Thymus (tissue), 11 donors: ENCODE results near the gene GCNT2. TPM values are rescaled to one million over a fixed set of nuclear protein-coding genes. Genes with fewer than 3 reads are reported as not detected.

Experiments
- DNase-seq, 9 donors: peaks; one replicate each; pipeline ENCODE4 v3.0.0-alpha.2; 2013; ENCODE audit warnings: low spot score in 9 of 9, low read depth in 6 of 9, missing footprints in 1 of 9
- H3K27ac ChIP-seq, 2 donors: one replicate each; pipeline ENCODE4 v1.5.1; 2013; ENCODE audit warnings: control low read depth in 1 of 2, low read depth in 1 of 2, low read length in 1 of 2, mild to moderate bottlenecking in 1 of 2, moderate library complexity in 1 of 2
- H3K27me3 ChIP-seq, 2 donors: one replicate each; pipeline ENCODE4 v1.5.1; 2013; ENCODE audit warnings: low read length in 1 of 2; ENCODE audit not compliant: control insufficient read depth in 2 of 2, insufficient read depth in 1 of 2
- H3K36me3 ChIP-seq, 2 donors: one replicate each; pipeline ENCODE4 v1.5.1; 2013; ENCODE audit warnings: low read length in 1 of 2, mild to moderate bottlenecking in 1 of 2, moderate library complexity in 1 of 2; ENCODE audit not compliant: control insufficient read depth in 2 of 2, insufficient read depth in 2 of 2
- H3K4me1 ChIP-seq, 2 donors: one replicate each; pipeline ENCODE4 v1.5.1; 2013; ENCODE audit warnings: low read length in 2 of 2; ENCODE audit not compliant: control insufficient read depth in 2 of 2, insufficient read depth in 2 of 2
- H3K4me3 ChIP-seq, 2 donors: one replicate each; pipeline ENCODE4 v1.5.1; 2013; ENCODE audit warnings: low read length in 2 of 2, control low read depth in 1 of 2, mild to moderate bottlenecking in 1 of 2
- H3K9me3 ChIP-seq, 2 donors: one replicate each; pipeline ENCODE4 v1.5.1; 2013; ENCODE audit warnings: low read length in 1 of 2, mild to moderate bottlenecking in 1 of 2; ENCODE audit not compliant: control insufficient read depth in 2 of 2, insufficient read depth in 1 of 2
- WGBS: extraction: QIAGEN DNeasy Blood & Tissue Kit; methylation state at CpG from one replicate; pipeline ENCODE4 v1.1.7; 2013; 5-methylcytosine and 5-hydroxymethylcytosine counted together
- polyA plus RNA-seq: library from polyadenylated mRNA; stranded (reverse); fragments of 200-250 nt; gene quantifications from one replicate; pipeline ENCODE4 v1.2.3, GENCODE V29; 2013
- total RNA-seq: library from RNA; stranded (reverse); fragments of 120-200 nt; gene quantifications from one replicate; pipeline ENCODE4 v1.2.4, GENCODE V29; 2013
- donor health status: healthy.

Gene GCNT2
- total and polyA plus RNA-seq, 2 donors, result 1.6 to 1.8 TPM

DNA sequence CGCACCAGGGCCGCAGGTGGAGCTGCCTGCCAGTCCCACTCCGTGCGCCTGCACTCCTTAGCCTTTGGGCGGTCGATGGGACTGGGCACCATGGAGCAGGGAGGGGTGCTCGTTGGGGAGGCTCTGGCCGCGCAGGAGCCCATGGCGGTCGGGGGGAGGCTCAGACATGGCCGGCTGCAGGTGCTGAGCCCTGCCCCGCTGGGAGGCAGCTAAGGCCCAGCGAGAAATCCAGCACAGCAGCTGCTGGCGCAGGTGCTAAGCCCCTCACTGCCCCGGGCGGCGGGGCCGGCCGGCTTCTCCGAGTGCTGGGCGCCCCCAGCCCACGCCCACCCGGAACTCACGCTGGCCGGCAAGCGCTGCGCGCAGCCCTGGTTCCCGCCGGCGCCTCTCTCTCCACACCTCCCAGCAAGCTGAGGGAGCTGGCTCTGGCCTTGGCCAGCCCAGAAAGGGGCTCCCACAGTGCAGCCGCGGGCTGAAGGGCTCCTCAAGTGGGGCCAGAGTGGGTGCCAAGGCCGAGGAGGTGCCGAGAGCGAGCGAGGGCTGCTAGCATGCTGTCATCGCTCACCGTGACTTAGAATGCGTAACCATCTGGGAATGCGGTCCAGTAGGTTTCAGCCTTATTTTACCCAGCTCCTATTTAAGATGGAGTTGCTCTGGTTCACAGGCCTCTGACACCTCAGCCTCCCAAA is 96.0 kb downstream of the GCNT2 start:
- H3K9me3 ChIP-seq, result peaks cover 1 to 3% of the 10 kb centered on the region in 2 donors
- no peaks in the 10 kb centered on the region for H3K27me3 ChIP-seq
- H3K36me3 ChIP-seq, result no peaks in the 10 kb centered on the region
- no peaks in the 10 kb centered on the region for H3K4me1 ChIP-seq
- no peak for DNase-seq
- WGBS, result 98% methylated on average over 42 of the region's 42 CpGs
- no peak overlapping the region for H3K4me3 ChIP-seq
- no peak overlapping the region for H3K27ac ChIP-seq

DNA sequence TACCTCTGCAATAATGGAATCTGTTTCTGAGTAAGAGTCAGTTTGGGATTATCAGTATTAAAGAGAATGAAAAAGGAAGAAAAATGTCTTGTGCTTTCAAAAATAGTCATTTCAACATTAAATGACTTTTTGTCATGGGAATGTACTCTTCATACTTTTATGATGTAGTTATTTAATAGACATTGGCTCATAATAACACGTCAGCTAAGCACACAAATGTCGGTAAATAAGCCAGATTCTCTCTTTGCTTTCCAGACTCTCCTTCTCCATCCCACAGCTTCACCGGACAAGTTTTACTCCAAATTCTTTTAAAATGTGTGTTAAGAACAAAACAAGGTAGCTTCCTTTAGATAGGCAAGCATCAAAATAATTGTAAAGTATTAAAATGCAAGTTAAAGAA is 97.3 kb downstream of the GCNT2 start:
- Histone ChIP-seq H3K4me3 (no peak overlapping the region), H3K27ac (no peak overlapping the region), H3K27me3 (no peaks in the 10 kb centered on the region), H3K36me3 (no peaks in the 10 kb centered on the region), H3K9me3 (peaks cover 1 to 3% of the 10 kb centered on the region in 2 donors), H3K4me1 (no peaks in the 10 kb centered on the region)
- WGBS, result 94% methylated on average over 3 of the region's 3 CpGs
- DNase-seq, result no peak

DNA sequence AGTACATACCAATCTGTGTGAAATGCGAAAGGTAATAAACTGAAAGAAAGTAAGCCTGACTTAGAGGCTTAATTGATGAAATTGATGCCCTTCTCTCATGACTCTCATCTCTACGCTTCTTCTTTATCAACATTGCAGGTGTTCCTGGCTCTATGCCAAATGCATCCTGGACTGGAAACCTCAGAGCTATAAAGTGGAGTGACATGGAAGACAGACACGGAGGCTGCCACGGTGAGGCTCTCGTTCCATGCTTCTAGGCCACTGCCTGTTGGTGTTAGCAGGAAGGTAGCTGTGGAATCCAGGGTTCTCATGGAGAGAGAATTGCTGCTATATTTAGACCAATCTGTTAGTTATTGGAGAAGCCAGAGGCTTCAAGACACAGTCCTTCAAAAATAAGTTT is 100.1 kb downstream of the GCNT2 start:
- no peaks in the 10 kb centered on the region for H3K27me3 ChIP-seq
- H3K4me1 ChIP-seq, result no peaks in the 10 kb centered on the region
- no peak overlapping the region for H3K4me3 ChIP-seq
- 93% methylated on average over 5 of the region's 5 CpGs for WGBS
- H3K36me3 ChIP-seq, result no peaks in the 10 kb centered on the region
- peaks cover 0 to 3% of the 10 kb centered on the region in 2 donors for H3K9me3 ChIP-seq
- no peak for DNase-seq
- H3K27ac ChIP-seq, result no peak overlapping the region

DNA sequence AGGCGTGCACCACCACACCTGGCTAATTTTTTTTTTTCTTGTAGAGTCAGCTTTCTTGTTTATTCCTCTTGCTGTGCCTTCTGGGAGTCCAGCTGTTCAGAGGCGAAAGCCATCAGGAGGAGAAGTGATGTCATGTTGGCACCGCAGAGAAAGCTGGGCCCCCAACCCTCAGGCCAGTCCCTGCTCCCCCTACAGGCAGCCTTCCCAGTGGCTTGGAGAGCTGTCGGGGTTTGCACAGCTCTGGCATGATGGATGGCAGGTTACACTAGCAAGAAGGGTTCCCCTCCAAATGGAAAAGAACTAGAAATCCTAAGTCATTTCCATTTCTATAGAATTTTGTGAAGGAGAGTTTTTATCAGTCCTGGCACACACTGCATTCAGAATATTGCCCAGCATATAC is 100.7 kb downstream of the GCNT2 start:
- Histone ChIP-seq H3K36me3 (no peaks in the 10 kb centered on the region), H3K27me3 (no peaks in the 10 kb centered on the region), H3K9me3 (peaks cover 0 to 2% of the 10 kb centered on the region in 2 donors), H3K27ac (no peak overlapping the region), H3K4me1 (no peaks in the 10 kb centered on the region), H3K4me3 (no peak overlapping the region)
- WGBS, result over 99% methylated on average over 4 of the region's 4 CpGs
- no peak for DNase-seq

DNA sequence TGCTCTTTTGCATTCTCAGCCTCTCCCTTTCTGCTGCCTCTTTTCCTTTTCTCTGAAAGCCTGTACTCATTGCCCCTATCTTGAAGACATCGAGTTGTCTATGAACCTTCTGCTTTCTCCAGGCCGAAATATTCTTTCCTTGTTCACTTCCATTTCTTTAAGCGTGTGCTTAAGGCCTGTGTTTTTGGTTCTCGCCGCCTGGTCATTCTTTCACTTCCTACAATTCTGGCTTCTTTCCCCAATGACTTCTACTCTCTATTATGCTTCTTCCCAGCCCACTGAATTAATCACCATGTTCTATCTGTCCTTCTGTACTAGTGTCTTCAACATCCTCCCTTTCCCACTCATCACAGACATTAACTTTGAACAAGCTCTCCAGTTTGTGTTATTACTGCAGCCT is 103.7 kb downstream of the GCNT2 start:
- DNase-seq, result no peak
- H3K4me3 ChIP-seq, result no peak overlapping the region
- 95% methylated on average over 5 of the region's 5 CpGs for WGBS
- no peak overlapping the region for H3K27ac ChIP-seq
- H3K4me1 ChIP-seq, result no peaks in the 10 kb centered on the region
- H3K36me3 ChIP-seq, result no peaks in the 10 kb centered on the region
- no peaks in the 10 kb centered on the region for H3K9me3 ChIP-seq
- H3K27me3 ChIP-seq, result no peaks in the 10 kb centered on the region

DNA sequence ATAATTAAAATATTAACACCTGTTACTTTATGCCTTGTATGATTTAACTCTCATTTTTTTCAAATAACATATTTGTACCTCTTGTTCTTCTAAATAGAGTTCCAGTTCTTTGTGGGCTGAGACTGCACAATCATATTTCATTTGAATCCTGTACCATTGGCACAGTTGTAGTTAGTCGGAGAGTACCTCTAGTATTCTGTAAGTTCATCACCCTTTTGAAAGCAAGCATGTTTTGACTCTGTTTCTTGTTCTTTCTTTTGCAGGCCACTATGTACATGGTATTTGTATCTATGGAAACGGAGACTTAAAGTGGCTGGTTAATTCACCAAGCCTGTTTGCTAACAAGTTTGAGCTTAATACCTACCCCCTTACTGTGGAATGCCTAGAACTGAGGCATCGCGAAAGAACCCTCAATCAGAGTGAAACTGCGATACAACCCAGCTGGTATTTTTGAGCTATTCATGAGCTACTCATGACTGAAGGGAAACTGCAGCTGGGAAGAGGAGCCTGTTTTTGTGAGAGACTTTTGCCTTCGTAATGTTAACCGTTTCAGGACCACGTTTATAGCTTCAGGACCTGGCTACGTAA is 105.1 kb downstream of the GCNT2 start:
- DNase-seq, result no peak
- Histone ChIP-seq H3K27ac (no peak overlapping the region), H3K27me3 (no peaks in the 10 kb centered on the region), H3K9me3 (no peaks in the 10 kb centered on the region), H3K4me1 (no peaks in the 10 kb centered on the region), H3K36me3 (no peaks in the 10 kb centered on the region), H3K4me3 (no peak overlapping the region)
- 97% methylated on average over 9 of the region's 9 CpGs for WGBS

DNA sequence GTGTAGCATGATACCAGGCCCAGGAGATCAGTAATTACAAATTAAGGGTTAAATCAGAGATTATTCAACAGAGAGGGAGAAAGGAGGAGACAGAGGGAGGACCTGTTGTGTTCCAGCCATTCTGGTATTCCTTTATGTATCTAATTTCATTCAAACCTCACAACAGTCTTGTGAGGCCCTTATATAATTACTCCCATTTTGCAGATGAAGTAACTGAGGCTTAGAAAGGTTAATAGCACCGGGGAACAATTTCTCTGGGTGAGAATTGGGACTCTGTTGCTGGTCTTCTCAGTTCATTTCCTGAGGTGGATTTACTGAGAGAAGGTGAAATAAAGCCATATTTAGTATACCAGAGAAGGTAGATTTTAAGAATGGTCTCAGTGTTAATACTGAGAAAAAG is 106.6 kb downstream of the GCNT2 start:
- 97% methylated on average over 1 of the region's 1 CpG for WGBS
- no peaks in the 10 kb centered on the region for H3K9me3 ChIP-seq
- DNase-seq, result no peak

DNA sequence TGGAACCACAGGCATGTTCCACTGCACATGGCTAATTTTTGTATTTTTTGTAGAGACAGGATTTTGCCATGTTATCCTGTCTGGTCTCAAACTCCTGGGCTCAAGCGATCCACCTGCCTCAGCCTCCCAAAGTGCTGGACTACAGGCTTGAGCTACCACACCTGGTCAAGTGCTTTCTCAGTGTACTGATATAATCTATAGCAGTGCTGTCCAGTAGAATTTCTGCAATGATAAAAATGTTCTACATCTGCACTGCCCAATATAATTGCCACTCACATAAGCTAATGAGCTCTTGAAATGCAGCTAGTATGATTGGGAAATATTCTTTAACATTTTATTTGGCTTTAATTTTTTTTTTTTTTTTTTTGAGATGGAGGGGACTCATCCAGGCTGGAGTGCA is 109.0 kb downstream of the GCNT2 start:
- H3K4me1 ChIP-seq, result no peaks in the 10 kb centered on the region
- H3K27ac ChIP-seq, result no peak overlapping the region
- H3K4me3 ChIP-seq, result no peak overlapping the region
- no peaks in the 10 kb centered on the region for H3K9me3 ChIP-seq
- H3K36me3 ChIP-seq, result no peaks in the 10 kb centered on the region
- WGBS, result 98% methylated on average over 1 of the region's 1 CpG
- H3K27me3 ChIP-seq, result no peaks in the 10 kb centered on the region
- no peak for DNase-seq

More for the DNA sequence above, 106.6 kb downstream of the GCNT2 start:
- Histone ChIP-seq H3K4me1 (no peaks in the 10 kb centered on the region), H3K36me3 (no peaks in the 10 kb centered on the region), H3K27me3 (no peaks in the 10 kb centered on the region), H3K27ac (no peak overlapping the region), H3K4me3 (no peak overlapping the region)

DNA sequence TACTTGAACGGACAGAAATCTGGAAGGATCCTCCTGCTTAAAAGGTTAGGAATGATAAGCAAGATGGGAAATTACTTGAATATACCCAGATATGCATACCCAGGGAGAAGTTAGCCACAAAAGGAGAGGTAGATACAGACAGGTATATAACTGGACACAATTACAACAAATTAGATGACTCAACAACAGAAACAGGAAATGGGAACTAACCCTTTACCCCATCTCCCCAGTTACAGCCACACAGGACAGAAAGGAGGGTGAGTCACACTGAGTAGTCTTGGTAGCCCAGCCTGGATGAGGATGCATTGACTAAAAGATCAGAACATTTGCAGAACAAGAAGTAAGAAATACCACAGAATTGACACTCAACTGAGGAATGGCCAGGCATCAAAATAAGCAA is 112.1 kb downstream of the GCNT2 start:
- Histone ChIP-seq H3K27me3 (no peaks in the 10 kb centered on the region), H3K4me1 (no peaks in the 10 kb centered on the region), H3K36me3 (no peaks in the 10 kb centered on the region), H3K4me3 (no peak overlapping the region), H3K9me3 (no peaks in the 10 kb centered on the region), H3K27ac (no peak overlapping the region)
- DNase-seq, result no peak
- 99% methylated on average over 1 of the region's 1 CpG for WGBS
